GM21717 (cell line): Measurements from ENCODE around the gene ZSWIM6.

Experiments used
- ATAC-seq: cut with Tn5 transposase; IDR thresholded peaks from one replicate; pipeline ENCODE4 v1.9.1; 2021; ENCODE audit warnings: mild to moderate bottlenecking, moderate library complexity; ENCODE audit not compliant: unreplicated experiment

Gene ZSWIM6

DNA sequence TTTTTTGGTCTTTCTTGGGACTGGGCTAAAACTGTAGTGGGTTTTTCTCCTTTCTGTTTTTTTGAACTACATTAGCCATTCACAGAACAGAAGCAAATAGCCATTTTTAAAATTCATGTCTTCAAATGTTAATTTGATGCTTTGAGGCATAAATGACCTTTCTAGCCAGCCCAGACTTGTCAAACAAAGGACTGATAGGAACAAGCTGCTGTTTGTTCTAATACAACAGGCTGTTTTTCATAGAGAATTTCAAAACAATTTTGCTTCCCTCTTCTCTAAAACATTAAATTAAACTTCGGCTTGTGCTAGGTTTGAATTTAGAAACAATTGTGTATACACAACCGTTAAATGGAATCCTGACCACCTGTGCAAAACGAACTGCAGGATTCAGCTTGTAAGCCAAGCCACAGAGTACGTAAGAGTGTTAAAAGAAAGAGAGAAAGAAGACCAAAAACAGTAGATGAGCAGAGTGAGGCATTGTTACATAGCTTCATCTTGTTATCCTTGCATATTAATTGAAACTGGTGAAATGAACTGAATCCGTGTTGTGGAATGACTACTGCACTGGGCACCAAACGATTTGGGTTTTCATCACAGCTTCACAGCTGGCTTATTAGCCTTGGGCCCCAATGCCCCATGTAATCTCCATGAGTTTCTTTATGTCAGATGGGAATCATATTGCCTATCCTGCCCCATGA is 100.0 kb downstream of the ZSWIM6 start:
- ATAC-seq = no peak

DNA sequence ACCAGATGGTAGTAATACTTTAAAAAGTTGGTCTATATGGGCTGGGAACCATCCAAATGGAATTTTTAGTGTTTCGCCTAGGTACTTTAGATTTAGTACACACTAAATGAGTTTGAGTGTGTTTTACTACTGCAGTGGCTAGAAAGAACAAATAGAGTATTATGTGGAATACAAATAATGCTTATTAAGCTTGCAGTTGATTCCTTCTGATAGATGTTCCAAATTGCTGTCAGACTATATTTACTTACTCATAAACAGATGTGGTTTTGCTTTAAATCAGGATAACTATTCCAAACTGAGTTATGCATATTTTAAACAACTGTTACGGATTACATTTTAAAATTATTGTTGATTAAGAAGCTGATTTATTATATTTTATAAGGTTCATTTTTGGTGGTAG is 103.3 kb downstream of the ZSWIM6 start:
- no peak for ATAC-seq

GRCh38 chr5:61438298-61438970 is 106.4 kb downstream of the ZSWIM6 start:
- no peak for ATAC-seq

- no peak for ATAC-seq
These were observed 108.0 kb downstream of the ZSWIM6 start for GRCh38 chr5:61440086-61440485.

DNA sequence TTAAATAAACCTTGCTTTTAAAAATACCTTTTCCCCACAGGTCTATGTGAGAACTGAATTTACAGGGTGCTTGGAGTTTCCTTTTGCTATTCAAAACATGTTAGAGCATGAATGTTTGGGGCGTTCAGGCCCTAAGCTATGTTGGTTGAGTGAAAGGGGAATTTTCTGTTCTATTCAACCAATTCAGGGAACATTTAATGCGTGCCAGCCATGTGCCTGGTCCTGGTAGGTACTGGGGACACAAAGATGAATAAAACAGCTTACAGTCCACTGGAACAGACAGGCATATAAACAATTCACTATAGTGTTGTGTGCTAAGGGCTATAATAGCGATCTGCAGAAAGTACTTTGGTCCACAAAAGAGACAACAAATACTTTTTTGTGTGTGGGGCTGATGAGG is 108.5 kb downstream of the ZSWIM6 start:
- no peak for ATAC-seq

- no peak for ATAC-seq
These were observed 109.7 kb downstream of the ZSWIM6 start for GRCh38 chr5:61441742-61442141.

GRCh38 chr5:61447780-61448495 is 115.9 kb downstream of the ZSWIM6 start:
- ATAC-seq = no peak

DNA sequence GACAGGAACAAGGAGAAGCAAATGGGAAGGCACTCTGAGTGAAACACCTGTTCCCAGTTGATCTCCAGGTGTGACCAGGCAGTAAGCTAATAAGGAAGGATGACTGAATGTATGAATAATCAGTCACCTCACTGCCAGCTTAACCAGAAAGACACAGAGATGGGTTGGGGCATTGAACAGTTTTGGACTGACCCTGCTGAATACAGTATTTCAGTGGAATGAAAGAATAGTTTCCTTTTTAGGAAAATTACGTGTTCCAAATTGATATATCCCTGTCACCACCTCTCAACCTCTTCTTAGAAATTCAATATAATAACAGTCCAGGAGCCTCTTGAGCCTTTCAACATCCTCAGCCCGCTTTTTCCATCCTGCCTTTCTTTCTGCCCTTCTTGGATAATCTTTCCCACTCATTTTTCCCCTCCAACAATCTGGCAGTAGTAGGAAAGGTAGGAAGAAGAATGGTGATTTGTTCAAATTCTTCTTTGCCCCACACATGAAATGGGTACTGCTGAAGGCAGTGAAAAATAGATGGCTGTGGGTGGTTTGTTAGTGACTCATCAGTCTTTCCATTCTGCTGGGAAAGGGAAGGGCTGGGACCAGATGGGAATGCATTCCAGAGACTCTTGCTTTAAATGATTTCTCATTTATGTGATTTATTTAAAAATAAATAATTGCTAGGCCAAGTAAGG is 117.9 kb downstream of the ZSWIM6 start:
- no peak for ATAC-seq

DNA sequence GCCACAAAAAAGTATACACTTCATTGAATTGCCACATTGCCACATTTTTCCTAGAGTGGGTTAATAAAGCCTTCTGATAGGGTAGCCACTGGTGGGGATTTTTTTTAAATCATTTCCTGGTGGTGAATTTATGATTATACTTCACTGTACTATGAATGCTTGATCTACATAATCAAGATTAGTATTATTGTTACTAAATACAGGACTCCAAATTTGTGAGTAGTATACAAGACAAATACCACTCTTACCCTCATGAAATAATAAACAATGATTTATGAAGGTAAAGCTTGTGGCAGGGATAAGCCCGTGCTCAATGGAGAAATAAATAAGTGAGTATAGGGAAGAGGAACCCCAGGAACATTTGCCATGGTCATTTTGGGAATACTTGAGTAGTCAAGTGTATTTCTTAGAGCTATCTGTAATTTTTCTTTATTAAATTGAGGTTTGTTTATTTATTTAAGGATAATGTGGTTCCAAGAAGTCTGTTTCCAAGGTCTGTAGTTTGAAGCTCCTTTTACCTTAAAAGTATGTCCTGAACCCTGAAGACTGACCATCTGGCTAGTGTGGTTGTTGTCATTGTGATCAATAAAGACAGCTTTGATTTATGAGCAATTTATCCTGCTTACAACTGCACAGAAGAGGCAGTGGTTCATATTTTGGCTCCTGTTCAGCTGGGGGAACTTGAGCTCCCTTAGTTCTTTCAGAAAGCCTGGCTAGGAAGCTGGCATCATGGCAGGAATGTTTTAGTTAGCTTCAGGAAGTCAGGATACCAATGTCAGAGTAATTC is 118.6 kb downstream of the ZSWIM6 start:
- ATAC-seq = no peak

- ATAC-seq = no peak
These were observed 123.3 kb downstream of the ZSWIM6 start for GRCh38 chr5:61455179-61456006.

DNA sequence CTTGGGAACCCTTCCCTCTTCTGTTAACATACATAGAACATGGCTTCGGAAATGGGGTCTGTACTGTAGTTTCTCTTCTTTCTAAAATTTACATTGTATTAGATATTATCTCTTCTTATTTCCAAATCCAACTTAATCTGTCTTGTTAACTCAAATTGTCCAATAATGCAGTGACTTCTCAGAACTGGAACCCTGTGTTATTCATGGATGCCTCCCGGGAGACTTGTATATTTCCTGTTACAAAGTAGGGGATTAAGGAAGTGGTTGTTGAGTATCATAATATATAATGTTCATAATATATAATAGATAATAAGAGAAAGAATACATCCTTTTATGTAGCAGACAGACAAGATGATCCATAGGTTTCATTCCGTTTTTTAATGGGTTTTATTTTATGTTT is 128.4 kb downstream of the ZSWIM6 start:
- no peak for ATAC-seq

DNA sequence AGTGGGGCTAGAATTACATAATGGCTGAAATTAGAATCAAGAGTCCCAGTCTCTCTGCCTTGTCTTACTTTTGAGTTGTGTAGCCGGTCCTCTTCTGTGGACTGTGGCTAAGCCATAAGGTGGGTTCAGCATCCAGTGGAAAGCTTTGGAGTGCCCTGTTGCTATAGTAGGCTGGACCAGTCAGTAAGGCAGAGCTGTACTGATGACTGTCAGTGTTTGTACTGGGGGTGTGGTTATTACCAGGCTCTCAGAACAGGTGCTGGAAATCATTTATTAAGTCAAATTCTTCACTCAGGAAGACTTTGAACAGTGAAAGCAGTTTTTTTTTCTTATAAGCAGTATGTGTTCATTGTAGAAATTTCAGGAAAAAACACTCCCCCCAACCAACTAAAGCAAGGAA is 129.4 kb downstream of the ZSWIM6 start:
- no peak for ATAC-seq

DNA sequence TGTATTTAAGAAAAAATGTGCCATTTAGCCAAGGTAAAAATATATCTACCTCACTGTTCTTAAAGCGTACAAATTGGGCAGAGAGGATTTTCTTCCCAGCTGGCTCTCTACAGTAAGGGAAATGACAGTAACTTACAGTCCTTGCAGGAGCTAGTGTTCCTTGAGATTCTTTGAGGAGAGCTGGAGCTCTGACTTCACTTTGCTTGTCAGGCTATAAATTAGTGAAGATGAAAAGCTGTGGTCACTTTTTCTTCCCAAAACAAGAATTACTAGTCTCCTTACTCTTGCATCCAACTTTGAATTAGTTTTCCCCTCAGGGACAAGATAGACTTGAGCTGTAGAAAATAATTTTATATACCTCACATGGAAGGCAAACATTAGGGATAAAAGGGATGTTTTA is 129.9 kb downstream of the ZSWIM6 start:
- ATAC-seq = no peak

DNA sequence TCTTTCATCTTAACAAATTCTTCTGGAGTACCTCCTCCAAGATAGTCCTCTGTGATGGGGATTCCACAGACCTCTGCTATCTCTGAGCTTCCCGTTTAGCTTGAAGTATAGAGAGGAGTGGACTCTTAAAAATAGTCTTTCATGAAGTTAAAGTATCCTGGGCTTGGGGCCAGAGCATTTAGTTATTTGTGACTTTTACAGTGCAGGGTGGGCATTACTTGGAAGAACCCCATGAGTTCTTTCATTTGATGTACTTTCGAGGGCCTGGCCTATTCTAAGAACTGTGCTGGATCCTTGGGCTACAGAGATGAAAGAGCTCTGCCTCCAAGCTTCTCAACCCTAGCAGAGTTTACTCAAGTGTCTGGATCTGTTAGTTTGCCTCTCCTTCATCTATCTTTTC is 131.5 kb downstream of the ZSWIM6 start:
- no peak for ATAC-seq

DNA sequence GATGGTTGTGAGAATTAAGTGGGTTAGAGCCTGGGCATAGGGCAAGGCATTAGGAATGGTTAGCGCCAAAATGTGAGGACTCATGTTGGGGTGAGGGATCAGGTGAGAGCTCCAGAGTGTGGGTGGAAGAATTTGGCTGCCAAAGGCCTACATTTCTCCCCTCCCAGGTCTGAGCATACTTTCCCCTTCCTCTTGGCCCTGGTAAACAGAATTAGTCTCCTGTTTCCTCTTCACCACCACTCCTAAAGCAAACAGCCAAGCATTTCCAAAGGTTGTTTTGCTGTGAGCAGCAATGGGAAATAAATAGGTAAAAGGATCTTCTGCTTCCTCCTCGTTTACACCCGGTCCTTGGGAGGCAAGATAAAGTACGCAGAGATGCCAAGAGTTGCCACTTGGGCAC is 132.5 kb downstream of the ZSWIM6 start:
- no peak for ATAC-seq

DNA sequence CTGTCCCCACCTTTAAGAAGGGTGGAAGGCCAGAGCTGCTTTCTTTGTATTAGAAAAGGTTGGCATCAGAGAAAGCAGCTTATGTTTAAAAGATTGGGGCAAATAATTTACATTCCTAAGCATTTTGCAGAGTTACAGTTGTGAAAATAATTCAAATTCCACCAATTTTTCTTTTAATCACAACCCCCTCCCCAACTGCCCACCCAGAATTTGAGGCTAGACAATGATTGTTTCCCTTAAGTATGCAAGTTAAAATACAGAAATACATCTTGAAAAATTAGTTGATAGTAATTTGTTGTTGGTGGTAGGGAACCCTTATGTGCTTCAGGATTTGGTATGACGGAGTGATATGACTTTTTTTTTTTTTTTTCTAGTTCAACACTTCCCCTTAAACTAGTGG is 133.0 kb downstream of the ZSWIM6 start:
- no peak for ATAC-seq

- no peak for ATAC-seq
These were observed 133.4 kb downstream of the ZSWIM6 start for GRCh38 chr5:61465496-61465895.

DNA sequence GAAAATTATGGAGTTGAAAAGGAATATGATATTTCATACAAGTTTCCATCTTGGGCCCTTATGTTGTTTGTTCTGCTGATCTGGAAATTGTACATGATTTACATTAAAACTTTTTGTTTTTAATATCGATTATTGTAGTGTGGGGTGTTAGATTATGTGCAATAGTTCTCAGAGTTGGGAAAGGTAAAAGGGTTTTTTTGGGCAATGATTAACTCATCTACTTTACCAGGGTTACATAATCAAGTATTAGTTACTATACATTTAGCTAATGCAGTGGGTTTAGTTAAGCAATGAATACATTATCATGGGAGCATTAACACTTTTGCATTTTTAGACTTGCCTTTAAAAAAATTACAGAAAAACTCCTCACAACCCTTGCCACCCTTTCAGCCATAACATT is 134.0 kb downstream of the ZSWIM6 start:
- no peak for ATAC-seq

DNA sequence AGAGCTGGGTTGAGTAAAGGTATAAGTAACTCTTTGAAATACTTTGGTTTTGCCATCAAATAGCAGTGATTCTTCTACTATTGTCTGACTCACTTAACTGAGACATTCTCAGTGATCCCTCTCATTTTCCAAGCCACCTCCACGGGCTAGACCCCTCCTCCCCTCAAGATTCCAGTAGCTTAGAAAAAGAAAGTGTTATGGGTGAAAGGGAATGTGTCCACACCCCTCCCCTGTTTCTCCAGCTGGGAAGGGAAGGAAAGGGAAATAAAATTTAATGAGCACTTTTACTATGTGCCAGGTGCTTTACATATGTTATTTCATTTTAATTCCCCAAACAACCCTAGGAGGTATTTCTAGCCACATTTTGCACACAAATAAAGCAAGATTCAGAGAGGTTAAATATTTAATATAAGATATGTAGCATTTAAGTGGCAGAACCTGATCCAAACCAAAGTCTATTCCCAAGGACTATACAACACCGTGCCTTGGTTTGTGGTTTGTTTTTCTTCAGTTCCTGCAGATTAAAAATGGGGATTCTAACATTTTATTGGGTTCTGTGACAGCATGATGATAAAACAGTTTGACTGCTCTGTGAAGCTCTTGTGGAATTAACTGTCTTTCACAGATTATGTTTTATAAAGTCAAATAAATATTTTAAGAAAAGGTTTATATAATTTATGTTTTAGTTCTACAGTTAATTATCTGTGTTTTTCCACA is 135.9 kb downstream of the ZSWIM6 start:
- ATAC-seq = no peak
